MM.1S (cell line): ENCODE results near the gene CPAMD8.

Experiments
- CTCF ChIP-seq: fragments of 300-600 bp; sonication (generic); IDR thresholded peaks from 2 replicates; pipeline ENCODE4 v1.5.1; 2016; ENCODE audit warnings: antibody characterized with exemption, low read length, mixed read lengths
- EZH2 ChIP-seq: fragments of 300-600 bp; sonication (generic); optimal IDR thresholded peaks from 2 replicates; pipeline ENCODE3; 2017; ENCODE audit warnings: low read depth, mild to moderate bottlenecking, antibody characterized with exemption, low read length, mixed read lengths
- EZH2phosphoT487 ChIP-seq: fragments of 300-600 bp; sonication (generic); IDR thresholded peaks from 2 replicates; pipeline ENCODE4 v1.6.1; 2018; ENCODE audit warnings: antibody characterized with exemption, low read length

DNA sequence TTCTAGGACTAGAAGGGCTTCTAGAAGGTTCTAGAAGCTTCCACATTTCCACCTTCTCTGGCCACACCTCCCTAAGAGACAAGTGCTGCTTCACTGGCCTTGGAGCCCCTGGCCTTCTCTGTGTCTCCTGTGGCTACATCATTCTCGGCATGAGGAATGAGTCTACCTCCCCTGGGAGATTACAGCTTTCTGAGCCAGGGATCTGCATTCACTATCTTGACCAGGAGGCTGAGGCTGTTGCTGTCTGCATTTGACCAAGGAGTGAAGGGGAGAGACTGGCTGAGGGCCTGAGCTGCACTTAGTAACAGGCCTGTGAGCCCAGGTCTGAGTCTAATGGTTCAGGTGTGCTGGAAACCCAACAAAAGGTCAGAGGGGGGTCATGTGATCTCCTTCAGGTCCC lies 5.3 kb downstream of the CPAMD8 start:
- TF ChIP-seq CTCF (no peak), EZH2 (no peak), EZH2phosphoT487 (no peak)
